ENCODE measurements around the gene E2F2. TPM values are rescaled to one million over a fixed set of nuclear protein-coding genes. Genes with fewer than 3 reads are reported as not detected.

The E2F2 gene
- total and polyA plus RNA-seq, 7 donors: 0.03 to 0.32 (median 0.06) TPM; not detected in 2

DNA sequence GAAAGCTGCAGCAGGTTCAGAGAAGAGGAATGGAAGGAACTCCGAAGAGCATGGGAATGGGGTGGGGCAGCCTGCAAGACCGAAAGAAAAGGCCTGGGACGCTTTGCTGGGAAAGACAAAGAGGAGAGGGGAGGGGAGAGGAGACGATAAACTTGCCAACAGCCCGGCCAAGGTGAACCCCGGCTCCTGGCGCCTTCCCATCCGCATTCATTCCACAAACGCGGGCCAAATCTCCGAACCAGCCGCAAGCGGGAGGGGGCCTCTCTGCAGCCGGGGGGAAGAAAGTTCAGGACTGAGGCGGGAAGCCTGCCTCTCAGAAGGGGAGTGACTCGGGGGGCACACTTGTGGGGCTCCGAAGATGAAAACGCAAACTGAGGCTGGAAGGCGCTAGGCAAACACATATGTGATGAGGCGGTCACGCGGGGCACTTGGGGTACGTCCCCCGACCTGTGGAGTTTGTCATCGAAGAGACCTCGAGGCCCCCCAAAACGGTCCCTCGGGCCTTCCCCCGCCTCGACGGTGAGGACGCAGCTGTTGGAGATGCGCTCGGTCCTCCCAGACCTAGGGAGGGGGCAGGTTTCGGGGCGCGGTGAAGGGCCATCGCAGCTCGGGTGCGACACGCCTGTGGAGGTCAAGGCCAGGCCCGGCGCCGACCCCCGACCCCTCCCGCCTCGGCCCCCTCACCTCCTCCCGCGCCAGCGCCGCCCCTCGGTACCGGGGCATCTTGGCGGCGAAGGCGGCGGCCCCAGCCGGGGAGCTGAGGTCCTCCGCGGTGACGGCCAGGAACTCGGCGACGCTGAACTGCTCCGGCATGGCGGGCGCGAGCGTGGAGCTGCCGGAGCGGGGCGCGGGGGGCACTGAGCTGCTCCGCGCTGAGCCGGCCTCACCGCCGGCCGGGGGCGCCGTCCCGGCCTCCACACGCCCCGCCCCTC, 47.4 kb downstream of the E2F2 start, which contains the start of gene ASAP3:
Gene ASAP3 (minus strand): TSS at position 859 of the 932 bp plus-strand sequence. CDS start 46 bp downstream, at position 813.
- Histone ChIP-seq H3K27ac (peak within 1 kb of the TSS; percentile 87), H3K36me3 (ENCODE audit: insufficient read depth in 1 of 2, low read depth in 1 of 2) (no peaks in the 10 kb centered on the region), H3K4me3 (peak within 1 kb of the TSS; percentile 76), H3K9me3 (no peaks in the 10 kb centered on the region), H3K4me1 (peaks cover 46% of the 10 kb centered on the region), H3K27me3 (ENCODE audit: insufficient read depth in 3 of 3, low read length in 2 of 3) (no peaks in the 10 kb centered on the region)
- DNase-seq (peak; percentile 62 to 79), ATAC-seq (peak in 3 of 4 donors; percentile 1 to 4 (median 2))
- WGBS, 3 donors: 1% methylated on average over 57 to 84 of the region's 84 CpGs
- TF ChIP-seq, protein P1, sequence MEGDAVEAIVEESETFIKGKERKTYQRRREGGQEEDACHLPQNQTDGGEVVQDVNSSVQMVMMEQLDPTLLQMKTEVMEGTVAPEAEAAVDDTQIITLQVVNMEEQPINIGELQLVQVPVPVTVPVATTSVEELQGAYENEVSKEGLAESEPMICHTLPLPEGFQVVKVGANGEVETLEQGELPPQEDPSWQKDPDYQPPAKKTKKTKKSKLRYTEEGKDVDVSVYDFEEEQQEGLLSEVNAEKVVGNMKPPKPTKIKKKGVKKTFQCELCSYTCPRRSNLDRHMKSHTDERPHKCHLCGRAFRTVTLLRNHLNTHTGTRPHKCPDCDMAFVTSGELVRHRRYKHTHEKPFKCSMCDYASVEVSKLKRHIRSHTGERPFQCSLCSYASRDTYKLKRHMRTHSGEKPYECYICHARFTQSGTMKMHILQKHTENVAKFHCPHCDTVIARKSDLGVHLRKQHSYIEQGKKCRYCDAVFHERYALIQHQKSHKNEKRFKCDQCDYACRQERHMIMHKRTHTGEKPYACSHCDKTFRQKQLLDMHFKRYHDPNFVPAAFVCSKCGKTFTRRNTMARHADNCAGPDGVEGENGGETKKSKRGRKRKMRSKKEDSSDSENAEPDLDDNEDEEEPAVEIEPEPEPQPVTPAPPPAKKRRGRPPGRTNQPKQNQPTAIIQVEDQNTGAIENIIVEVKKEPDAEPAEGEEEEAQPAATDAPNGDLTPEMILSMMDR (IDR thresholded peaks at IDR 0.05): peak; percentile 38
- intact Hi-C loops (cut with DNase I): loop anchor here in 1 of 2 donors (10.0 kb wide), 1 partner anchor 139 kb away; the partner anchor contains the start of gene HNRNPR

DNA sequence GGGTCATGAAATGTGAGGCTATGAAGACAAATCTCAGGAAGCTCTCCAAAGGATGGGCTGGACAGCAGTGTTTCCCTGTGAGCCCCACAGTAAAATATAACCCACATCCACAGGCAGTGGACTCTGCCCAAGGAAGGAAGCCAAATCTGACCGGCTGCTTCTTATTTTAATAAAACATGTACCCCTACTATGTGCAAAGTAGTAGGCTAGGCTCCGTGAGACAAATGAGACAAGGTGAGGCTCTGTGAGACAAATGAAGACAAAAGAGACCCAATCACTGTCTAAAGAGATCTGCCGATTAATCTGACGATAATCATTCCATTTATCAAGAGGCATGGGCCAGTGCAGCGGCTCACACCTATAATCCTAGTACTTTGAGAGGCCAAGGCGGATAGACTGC, 49.1 kb downstream of the E2F2 start:
- peak overlapping the region; percentile 87 for H3K27ac ChIP-seq
- WGBS, 3 donors: 56 to 75% (median 63%) methylated on average over 6 of the region's 6 CpGs
- no peaks in the 10 kb centered on the region for H3K9me3 ChIP-seq
- DNase-seq (no peak), ATAC-seq (no peak)
- peaks cover 48% of the 10 kb centered on the region for H3K4me1 ChIP-seq
- intact Hi-C loops (cut with DNase I): loop anchor here in 1 of 2 donors (10.0 kb wide), 1 partner anchor 137 kb away; the partner anchor contains the start of gene HNRNPR
- H3K4me3 ChIP-seq: no peak overlapping the region
- TF ChIP-seq, protein P1 (IDR thresholded peaks at IDR 0.05): no peak
- H3K36me3 ChIP-seq (ENCODE audit: insufficient read depth in 1 of 2, low read depth in 1 of 2): no peaks in the 10 kb centered on the region
- no peaks in the 10 kb centered on the region for H3K27me3 ChIP-seq (ENCODE audit: insufficient read depth in 3 of 3, low read length in 2 of 3)

DNA sequence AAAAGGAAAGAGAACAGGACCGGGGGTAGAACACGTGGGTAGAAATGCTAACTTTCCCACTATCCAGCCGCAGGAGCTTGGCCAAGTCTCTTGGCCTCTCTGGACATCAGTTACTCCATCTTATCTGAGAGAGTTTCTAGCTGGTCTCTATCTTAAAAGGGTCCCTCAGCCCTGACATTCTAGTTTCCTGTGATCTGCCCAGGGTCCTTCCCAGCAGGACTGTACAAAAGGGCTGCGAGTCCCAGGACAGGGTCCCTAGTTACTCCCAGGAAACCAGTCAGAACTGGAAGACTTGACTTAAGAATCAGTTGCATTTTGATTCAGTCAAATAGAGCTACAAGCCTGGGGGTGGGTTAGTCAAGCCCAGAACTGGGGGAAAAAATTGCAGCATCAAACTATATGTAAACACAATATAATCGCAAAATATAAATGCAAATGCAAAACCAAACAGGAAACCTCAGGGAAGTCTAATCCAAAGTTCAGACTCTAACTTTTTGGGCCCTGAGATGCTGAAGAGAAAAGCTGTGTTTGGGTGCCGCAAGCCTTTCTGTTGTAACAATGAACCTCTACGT, 49.9 kb downstream of the E2F2 start:
- no peaks in the 10 kb centered on the region for H3K27me3 ChIP-seq (ENCODE audit: insufficient read depth in 3 of 3, low read length in 2 of 3)
- ATAC-seq: no peak
- TF ChIP-seq, protein P1 (IDR thresholded peaks at IDR 0.05): no peak
- 83 to 86% (median 84%) methylated on average over 7 of the region's 7 CpGs for WGBS, 3 donors
- H3K36me3 ChIP-seq (ENCODE audit: insufficient read depth in 1 of 2, low read depth in 1 of 2): no peaks in the 10 kb centered on the region
- H3K9me3 ChIP-seq: no peaks in the 10 kb centered on the region
- H3K4me1 ChIP-seq: peaks cover 49% of the 10 kb centered on the region
- intact Hi-C loops (cut with DNase I): loop anchor here in 1 of 2 donors (10.0 kb wide), 1 partner anchor 136 kb away; the partner anchor contains the start of gene HNRNPR
- DNase-seq: no peak
- peak overlapping the region; percentile 87 for H3K27ac ChIP-seq
- peak overlapping the region; percentile 9 for H3K4me3 ChIP-seq

DNA sequence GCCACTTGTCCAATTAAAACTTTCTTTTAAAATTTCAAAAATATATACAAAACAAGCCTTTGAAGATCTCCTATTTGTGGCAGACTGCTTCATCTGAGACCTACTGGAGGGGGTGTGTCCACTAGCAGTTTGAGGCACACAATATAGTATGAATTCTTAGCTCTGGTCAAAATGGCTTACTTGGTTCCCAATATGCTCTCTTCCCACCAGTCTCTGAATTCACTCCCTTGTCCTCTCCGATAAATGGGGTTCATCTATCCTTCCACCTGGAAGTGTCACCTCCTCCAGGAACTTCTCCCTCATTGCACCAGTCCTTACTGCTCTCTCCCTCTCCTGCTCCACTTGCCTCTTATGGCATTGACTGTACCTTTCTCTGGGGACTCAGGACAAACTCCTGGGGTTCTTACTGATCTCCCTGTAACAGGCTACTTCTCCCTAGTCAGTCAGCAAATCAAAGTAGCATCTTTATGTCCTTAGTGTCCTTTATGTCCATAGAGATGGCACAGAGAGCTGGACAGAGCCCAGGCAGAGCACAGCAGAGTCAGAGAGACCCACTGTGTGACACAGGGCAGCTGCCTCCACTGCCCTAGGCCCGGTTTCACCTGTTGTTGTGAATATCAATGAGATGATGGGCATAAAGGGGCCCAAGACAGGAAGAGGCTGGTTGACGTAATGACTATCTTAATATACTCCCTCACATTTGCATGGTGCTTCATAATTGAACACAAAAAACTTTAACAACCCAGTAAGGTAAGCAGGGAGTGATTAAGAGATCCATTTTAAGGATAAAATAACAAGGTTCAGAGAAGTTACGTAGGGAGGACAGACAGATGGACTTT, 50.6 kb downstream of the E2F2 start:
- DNase-seq (no peak), ATAC-seq (no peak)
- Histone ChIP-seq H3K27ac (peak overlapping the region; percentile 87), H3K27me3 (ENCODE audit: insufficient read depth in 3 of 3, low read length in 2 of 3) (no peaks in the 10 kb centered on the region), H3K9me3 (no peaks in the 10 kb centered on the region), H3K4me1 (peaks cover 55% of the 10 kb centered on the region), H3K4me3 (no peak overlapping the region), H3K36me3 (ENCODE audit: insufficient read depth in 1 of 2, low read depth in 1 of 2) (no peaks in the 10 kb centered on the region)
- intact Hi-C loops (cut with DNase I): loop anchor here in 1 of 2 donors (10.0 kb wide), 1 partner anchor 136 kb away; the partner anchor contains the start of gene HNRNPR
- TF ChIP-seq, protein P1 (IDR thresholded peaks at IDR 0.05): no peak
- WGBS, 3 donors: 81 to 86% (median 85%) methylated on average over 4 of the region's 4 CpGs
